ENCODE results near the gene ZNF823. TPM values are rescaled to one million over a fixed set of nuclear protein-coding genes. Genes with fewer than 3 reads are reported as not detected.

ZNF823 gene
- total and polyA plus RNA-seq, 9 of the 15 experiments (the other 6 are each of a cell fraction or from before 2014, with no cell fraction given), result 4.0 to 13.4 (median 6.1) TPM

GRCh38 chr19:11781295-11782057 lies 42.7 kb upstream of the ZNF823 start (continued):
- no peak for TF ChIP-seq HBP1 (CRISPR knock-in tag; IDR thresholded peaks at IDR 0.05)
- TF ChIP-seq ZNF175 (CRISPR knock-in tag; IDR thresholded peaks at IDR 0.05; ENCODE audit: low read depth), result no peak
- TF ChIP-seq MTA1 (IDR thresholded peaks at IDR 0.05; ENCODE audit: borderline replicate concordance), result no peak
- TF ChIP-seq NFE2 (IDR thresholded peaks at IDR 0.05; ENCODE audit: low read depth), result no peak
- no peak for TF ChIP-seq CREM (IDR thresholded peaks at IDR 0.05; ENCODE audit: low read depth)
- TF ChIP-seq ZNF696 (CRISPR knock-in tag; conservative IDR thresholded peaks at IDR 0.05), result no peak
- no peak for TF ChIP-seq ARID1B (IDR thresholded peaks at IDR 0.05)
- TF ChIP-seq POLR2B (IDR thresholded peaks at IDR 0.05; ENCODE audit: low read depth, partially characterized antibody), result peak; percentile 20
- no peak for TF ChIP-seq ZNF445 (CRISPR knock-in tag; IDR thresholded peaks at IDR 0.05; ENCODE audit: low read depth)
- TF ChIP-seq, protein P1, sequence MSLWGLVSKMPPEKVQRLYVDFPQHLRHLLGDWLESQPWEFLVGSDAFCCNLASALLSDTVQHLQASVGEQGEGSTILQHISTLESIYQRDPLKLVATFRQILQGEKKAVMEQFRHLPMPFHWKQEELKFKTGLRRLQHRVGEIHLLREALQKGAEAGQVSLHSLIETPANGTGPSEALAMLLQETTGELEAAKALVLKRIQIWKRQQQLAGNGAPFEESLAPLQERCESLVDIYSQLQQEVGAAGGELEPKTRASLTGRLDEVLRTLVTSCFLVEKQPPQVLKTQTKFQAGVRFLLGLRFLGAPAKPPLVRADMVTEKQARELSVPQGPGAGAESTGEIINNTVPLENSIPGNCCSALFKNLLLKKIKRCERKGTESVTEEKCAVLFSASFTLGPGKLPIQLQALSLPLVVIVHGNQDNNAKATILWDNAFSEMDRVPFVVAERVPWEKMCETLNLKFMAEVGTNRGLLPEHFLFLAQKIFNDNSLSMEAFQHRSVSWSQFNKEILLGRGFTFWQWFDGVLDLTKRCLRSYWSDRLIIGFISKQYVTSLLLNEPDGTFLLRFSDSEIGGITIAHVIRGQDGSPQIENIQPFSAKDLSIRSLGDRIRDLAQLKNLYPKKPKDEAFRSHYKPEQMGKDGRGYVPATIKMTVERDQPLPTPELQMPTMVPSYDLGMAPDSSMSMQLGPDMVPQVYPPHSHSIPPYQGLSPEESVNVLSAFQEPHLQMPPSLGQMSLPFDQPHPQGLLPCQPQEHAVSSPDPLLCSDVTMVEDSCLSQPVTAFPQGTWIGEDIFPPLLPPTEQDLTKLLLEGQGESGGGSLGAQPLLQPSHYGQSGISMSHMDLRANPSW (CRISPR knock-in tag; IDR thresholded peaks at IDR 0.05), result no peak
- peak; percentile 34; the same call in 1 of the 2 replicates for TF ChIP-seq ZBTB40 (IDR thresholded peaks at IDR 0.05)
- no peak for TF ChIP-seq ZBTB40 (CRISPR knock-in tag; IDR thresholded peaks at IDR 0.05)
- no peak for TF ChIP-seq POLR2G (IDR thresholded peaks at IDR 0.05; ENCODE audit: low read depth, low read length)
- TF ChIP-seq RAD51 (IDR thresholded peaks at IDR 0.05; ENCODE audit: borderline replicate concordance, low read depth), result no peak
- no peak for TF ChIP-seq NELFE (IDR thresholded peaks at IDR 0.05; ENCODE audit: insufficient read depth, insufficient read length)

All from K562 (cell line).